NCI-H2171 (cell line): Measurements from ENCODE around the gene SLC6A7.
"Not testable (repeated sequence)": the region's sequence is repeated elsewhere in the genome, so short reads cannot be mapped to it uniquely, and the experiment has no call there.

Experiments
- DNase-seq: peaks from one replicate; lab custom pipeline; 2025; lab: John Stamatoyannopoulos, UW

The SLC6A7 gene

DNA sequence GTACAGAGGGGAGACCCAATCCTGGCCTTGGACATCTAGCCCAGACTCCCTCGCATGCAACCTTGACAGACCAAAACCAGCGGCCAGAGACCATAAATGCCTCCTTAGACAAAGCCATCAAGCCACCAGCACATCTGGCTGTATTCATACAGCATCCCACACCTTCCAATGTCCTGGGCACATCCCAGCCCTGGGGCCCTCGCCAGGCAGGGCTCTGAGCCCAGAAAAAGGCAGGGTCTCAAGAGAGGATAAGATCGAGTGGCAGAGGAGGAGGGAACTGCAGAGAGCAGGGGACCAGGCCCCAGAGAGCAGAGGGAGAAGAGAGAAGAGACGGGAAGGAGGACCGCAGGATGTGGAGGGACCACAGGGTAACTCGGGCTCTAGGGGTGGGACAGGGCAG, 54.3 kb downstream of the SLC6A7 start:
- DNase-seq: no peak

DNA sequence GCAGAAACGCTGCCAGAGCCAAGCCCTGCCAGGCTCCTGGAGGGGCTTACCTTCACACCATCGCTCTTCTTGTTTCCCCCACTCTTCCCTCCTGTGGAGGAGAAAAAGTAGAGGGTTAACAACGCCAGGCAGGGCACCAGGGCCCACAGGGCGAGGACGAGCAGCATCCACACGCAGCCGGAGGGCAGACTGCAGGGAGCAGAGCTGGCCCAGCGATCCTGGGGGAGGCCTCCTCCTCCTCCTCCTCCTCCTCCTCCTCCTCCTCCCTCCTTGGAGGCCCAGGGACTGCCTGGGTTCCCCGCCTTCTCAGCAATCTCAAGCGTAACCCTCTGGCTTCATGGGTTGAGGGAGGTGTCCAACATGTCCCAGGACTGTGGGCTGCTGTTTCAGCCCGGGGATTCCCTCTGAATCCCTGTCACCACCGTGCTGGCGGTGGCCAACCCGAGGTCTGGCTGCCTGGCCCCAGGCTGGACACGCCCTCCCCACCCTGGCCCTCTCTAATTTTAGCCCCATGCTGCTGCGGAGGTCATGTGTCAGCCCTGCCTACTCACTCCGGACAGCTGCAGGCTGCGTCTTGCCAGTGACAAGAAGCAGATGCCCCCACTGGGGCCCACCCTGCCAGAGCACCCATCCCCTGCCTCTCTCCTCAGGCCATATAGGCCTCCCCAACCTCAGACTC, 55.4 kb downstream of the SLC6A7 start:
- no peak for DNase-seq

- no peak for DNase-seq
These were observed 55.9 kb downstream of the SLC6A7 start for GRCh38 chr5:150245808-150246207.

- DNase-seq: no peak
These were observed 56.6 kb downstream of the SLC6A7 start for GRCh38 chr5:150246429-150246828.

GRCh38 chr5:150246835-150247234, 57.0 kb downstream of the SLC6A7 start:
- DNase-seq: no peak

- DNase-seq: no peak
These were observed 57.9 kb downstream of the SLC6A7 start for GRCh38 chr5:150247726-150248125.

- DNase-seq: not testable (repeated sequence)
These were observed 58.6 kb downstream of the SLC6A7 start for GRCh38 chr5:150248493-150248892.

DNA sequence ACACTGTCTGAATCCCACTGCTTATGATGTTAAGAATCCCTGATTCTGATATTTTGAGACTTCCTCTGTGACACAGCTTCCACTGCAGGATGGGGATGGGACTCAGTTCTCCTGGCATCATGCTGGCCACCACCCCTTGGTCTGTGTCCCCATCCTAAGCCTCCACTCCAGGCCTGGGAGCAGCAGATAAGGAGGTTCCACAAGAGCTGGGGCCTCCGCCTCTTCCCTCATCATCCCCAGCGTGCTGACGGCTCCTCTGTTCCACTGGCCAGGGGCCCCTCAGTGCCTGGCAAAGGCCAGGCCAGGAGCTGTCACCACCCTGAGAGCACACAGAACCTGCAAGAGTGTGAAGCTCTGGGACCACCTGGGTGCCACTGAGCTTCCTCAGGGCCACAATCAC, 59.1 kb downstream of the SLC6A7 start:
- no peak for DNase-seq

DNA sequence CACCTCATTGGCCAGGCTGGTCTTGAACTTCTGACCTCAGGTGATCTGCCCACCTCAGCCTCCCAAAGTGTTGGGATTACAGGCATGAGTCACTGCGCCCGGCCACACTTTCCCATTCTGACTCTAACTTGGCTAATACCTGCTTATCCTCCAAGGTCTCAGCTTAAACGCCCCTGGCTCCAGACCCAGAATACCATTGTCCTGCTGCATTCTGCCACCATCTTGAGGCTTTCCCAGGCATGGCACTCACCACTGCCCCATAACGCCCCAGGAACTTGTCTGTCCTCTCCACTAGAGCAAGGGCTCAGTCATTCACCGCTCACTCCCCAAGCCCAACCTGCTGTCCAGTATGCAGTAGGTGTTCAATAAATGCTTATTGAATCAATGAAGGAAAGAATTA, 59.9 kb downstream of the SLC6A7 start:
- no peak for DNase-seq

- DNase-seq: no peak
These were observed 61.6 kb downstream of the SLC6A7 start for GRCh38 chr5:150251504-150251903.

- DNase-seq: no peak
These were observed 62.6 kb downstream of the SLC6A7 start for GRCh38 chr5:150252489-150252888.

GRCh38 chr5:150253416-150254208, 63.8 kb downstream of the SLC6A7 start:
- no peak for DNase-seq

- no peak for DNase-seq
These were observed 64.5 kb downstream of the SLC6A7 start for GRCh38 chr5:150254363-150254762.

DNA sequence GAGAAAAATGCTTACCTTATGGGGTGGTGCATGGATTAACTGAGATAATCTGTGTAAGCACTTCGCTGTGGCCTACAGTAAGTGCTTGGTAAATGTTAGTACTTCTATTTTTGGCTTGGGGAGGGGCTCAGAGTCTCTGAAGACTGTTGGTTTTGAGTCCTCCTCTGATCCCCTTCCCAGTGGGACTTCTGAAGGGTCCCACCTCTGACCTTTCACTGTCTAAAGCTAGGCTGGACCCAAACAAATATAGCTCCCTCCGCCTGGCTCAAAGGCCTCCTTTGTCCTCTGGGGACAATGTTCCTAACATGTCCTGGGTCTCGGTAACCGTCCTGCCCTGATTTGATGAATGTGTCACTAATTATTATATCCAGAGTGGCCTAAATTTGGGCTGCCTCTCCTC, 64.9 kb downstream of the SLC6A7 start:
- DNase-seq: no peak

DNA sequence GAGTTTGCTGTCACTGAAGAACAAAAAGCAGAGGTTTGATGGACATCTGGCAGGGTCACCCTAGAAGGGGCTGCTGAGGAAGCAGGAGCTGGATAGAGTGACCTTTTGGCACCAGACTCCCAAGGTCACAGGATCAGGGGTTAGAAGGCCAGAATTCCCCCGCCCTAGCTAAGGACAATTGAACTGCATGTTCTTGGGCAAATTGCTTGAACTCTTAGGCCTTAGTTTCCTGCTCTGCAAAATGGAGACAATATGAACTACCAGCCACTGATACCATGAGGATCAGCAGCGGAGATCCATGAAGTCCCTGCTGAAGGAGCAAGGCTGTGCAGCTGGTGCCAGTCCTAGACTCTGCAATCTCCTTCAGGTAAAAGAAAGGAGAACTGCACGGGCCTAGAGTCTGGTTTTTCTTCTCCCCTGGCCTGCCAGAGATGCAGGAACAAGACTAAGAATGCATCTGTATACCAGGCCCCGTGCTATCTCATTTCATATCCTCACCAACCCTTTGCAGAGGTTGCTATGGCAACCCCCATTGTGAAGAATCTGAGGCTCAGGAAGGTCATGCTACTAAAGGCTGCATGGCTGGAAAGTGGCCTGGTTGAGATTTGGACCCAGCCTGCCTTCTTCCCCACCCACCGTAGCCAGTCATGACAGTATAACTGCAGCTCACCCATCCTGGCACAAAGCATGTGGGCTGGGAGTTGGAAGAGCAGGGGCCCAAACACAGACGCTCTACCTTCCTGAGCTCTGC, 66.0 kb downstream of the SLC6A7 start:
- no peak for DNase-seq

GRCh38 chr5:150256410-150257064, 66.7 kb downstream of the SLC6A7 start:
- DNase-seq: no peak

DNA sequence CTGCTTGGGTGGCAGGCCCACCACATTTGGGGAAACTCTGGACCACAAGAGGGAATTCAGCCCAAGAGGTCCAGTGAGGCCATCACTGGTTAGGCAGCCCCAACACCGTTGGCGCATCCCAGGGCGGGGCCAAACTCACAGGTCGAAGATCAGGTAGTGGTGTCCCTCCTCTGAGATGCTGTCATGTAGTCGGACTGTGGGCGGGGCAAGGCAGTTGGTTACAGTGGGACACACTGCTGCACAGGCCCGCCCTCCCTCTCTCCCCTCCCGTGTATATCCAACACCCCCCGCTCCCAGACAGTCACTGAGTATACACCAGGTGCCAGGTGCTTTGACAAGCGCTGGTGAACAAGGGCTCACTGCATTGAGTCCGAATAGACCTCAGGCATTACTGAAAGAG, 67.6 kb downstream of the SLC6A7 start:
- no peak for DNase-seq

- no peak for DNase-seq
These were observed 68.3 kb downstream of the SLC6A7 start for GRCh38 chr5:150258130-150258529.
